ENCODE data around the gene BSPRY. TPM values are rescaled to one million over a fixed set of nuclear protein-coding genes. Genes with fewer than 3 reads are reported as not detected.

The BSPRY gene
- total and polyA plus RNA-seq, 2 experiments from 2014 or later = 4.8 to 6.6 TPM

DNA sequence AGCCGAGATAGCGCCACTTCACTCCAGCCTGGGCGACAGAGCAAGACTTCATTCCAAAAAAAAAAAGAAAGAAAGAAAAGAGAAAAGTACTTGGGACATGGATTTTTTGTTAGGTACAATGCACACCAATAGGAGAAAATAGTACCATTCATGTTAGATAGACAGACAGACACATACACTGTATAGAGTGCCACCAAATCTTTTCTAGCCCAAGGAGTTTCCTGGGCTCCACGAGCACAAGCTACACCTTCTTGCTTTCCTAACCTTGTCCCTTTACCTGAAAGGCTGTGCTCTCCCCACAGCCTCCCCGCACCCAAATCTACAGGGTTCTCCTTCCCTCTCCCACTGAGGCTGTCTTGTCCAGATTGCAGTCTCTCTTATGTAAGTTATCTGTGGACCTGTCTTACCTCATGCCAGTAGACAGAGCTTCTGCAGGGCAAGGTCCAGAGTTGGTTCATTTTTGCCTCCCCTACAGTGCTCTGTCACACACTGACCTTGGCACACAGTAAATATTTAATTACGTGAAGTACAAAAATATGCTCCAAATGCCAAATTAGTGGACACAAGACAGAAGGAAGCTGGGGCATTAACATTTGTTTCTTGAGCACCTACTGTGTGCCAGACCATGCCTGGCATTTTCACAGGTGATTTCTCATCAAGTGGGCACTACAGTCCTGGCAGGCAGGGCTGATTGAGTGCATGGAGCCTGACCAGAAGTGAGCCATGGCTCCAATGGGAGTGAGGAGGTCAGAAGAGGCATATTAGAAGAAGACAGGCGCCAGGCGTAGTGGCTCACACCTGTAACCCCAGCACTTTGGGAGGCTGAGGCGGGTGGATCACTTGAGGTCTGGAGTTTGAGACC is 45.9 kb downstream of the BSPRY start:
- Histone ChIP-seq H4K20me1 (replicated peaks; ENCODE audit: insufficient read depth) (0 out of 2 replicates have a peak, but pooled peaks cover 2% of the 10 kb centered on the region), H2AFZ (no peak overlapping the region), H3K4me3 (no peak overlapping the region), H3K4me2 (no peak overlapping the region), H3K27ac (ENCODE audit: low read depth) (no peak overlapping the region), H3F3A (replicated peaks; ENCODE audit: low read depth) (no peaks in the 10 kb centered on the region), H3K36me3 (ENCODE audit: insufficient read depth) (no peaks in the 10 kb centered on the region), H3K9me2 (ENCODE audit: insufficient read depth) (no peaks in the 10 kb centered on the region), H3K4me1 (ENCODE audit: insufficient read depth) (no peaks in the 10 kb centered on the region), H3K27me3 (ENCODE audit: insufficient read depth) (no peaks in the 10 kb centered on the region), H3K79me2 (replicated peaks; ENCODE audit: insufficient read depth) (no peaks in the 10 kb centered on the region)
- no peak for DNase-seq (ENCODE audit: low spot score)
- no peak for TF ChIP-seq CREB1 (CRISPR knock-in tag; IDR thresholded peaks at IDR 0.05; ENCODE audit: low read depth)
- no peak for TF ChIP-seq ZNF114 (CRISPR knock-in tag; IDR thresholded peaks at IDR 0.05)
- TF ChIP-seq EZH2 (IDR thresholded peaks at IDR 0.05; ENCODE audit: low read depth, unreplicated experiment) = no peak
- TF ChIP-seq, protein P1, sequence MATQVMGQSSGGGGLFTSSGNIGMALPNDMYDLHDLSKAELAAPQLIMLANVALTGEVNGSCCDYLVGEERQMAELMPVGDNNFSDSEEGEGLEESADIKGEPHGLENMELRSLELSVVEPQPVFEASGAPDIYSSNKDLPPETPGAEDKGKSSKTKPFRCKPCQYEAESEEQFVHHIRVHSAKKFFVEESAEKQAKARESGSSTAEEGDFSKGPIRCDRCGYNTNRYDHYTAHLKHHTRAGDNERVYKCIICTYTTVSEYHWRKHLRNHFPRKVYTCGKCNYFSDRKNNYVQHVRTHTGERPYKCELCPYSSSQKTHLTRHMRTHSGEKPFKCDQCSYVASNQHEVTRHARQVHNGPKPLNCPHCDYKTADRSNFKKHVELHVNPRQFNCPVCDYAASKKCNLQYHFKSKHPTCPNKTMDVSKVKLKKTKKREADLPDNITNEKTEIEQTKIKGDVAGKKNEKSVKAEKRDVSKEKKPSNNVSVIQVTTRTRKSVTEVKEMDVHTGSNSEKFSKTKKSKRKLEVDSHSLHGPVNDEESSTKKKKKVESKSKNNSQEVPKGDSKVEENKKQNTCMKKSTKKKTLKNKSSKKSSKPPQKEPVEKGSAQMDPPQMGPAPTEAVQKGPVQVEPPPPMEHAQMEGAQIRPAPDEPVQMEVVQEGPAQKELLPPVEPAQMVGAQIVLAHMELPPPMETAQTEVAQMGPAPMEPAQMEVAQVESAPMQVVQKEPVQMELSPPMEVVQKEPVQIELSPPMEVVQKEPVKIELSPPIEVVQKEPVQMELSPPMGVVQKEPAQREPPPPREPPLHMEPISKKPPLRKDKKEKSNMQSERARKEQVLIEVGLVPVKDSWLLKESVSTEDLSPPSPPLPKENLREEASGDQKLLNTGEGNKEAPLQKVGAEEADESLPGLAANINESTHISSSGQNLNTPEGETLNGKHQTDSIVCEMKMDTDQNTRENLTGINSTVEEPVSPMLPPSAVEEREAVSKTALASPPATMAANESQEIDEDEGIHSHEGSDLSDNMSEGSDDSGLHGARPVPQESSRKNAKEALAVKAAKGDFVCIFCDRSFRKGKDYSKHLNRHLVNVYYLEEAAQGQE (IDR thresholded peaks at IDR 0.05; ENCODE audit: unreplicated experiment) = no peak
- TF ChIP-seq EZH2phosphoT487 (IDR thresholded peaks at IDR 0.05; ENCODE audit: unreplicated experiment) = no peak
- TF ChIP-seq POLR2AphosphoS5 (IDR thresholded peaks at IDR 0.05; ENCODE audit: low read depth) = no peak
- TF ChIP-seq JUNB (IDR thresholded peaks at IDR 0.05; ENCODE audit: unreplicated experiment) = no peak
- TF ChIP-seq, protein P2, sequence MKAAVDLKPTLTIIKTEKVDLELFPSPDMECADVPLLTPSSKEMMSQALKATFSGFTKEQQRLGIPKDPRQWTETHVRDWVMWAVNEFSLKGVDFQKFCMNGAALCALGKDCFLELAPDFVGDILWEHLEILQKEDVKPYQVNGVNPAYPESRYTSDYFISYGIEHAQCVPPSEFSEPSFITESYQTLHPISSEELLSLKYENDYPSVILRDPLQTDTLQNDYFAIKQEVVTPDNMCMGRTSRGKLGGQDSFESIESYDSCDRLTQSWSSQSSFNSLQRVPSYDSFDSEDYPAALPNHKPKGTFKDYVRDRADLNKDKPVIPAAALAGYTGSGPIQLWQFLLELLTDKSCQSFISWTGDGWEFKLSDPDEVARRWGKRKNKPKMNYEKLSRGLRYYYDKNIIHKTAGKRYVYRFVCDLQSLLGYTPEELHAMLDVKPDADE (IDR thresholded peaks at IDR 0.05) = no peak
- TF ChIP-seq ZNF331 (CRISPR knock-in tag; IDR thresholded peaks at IDR 0.05; ENCODE audit: low read depth) = no peak
- TF ChIP-seq, protein P3, sequence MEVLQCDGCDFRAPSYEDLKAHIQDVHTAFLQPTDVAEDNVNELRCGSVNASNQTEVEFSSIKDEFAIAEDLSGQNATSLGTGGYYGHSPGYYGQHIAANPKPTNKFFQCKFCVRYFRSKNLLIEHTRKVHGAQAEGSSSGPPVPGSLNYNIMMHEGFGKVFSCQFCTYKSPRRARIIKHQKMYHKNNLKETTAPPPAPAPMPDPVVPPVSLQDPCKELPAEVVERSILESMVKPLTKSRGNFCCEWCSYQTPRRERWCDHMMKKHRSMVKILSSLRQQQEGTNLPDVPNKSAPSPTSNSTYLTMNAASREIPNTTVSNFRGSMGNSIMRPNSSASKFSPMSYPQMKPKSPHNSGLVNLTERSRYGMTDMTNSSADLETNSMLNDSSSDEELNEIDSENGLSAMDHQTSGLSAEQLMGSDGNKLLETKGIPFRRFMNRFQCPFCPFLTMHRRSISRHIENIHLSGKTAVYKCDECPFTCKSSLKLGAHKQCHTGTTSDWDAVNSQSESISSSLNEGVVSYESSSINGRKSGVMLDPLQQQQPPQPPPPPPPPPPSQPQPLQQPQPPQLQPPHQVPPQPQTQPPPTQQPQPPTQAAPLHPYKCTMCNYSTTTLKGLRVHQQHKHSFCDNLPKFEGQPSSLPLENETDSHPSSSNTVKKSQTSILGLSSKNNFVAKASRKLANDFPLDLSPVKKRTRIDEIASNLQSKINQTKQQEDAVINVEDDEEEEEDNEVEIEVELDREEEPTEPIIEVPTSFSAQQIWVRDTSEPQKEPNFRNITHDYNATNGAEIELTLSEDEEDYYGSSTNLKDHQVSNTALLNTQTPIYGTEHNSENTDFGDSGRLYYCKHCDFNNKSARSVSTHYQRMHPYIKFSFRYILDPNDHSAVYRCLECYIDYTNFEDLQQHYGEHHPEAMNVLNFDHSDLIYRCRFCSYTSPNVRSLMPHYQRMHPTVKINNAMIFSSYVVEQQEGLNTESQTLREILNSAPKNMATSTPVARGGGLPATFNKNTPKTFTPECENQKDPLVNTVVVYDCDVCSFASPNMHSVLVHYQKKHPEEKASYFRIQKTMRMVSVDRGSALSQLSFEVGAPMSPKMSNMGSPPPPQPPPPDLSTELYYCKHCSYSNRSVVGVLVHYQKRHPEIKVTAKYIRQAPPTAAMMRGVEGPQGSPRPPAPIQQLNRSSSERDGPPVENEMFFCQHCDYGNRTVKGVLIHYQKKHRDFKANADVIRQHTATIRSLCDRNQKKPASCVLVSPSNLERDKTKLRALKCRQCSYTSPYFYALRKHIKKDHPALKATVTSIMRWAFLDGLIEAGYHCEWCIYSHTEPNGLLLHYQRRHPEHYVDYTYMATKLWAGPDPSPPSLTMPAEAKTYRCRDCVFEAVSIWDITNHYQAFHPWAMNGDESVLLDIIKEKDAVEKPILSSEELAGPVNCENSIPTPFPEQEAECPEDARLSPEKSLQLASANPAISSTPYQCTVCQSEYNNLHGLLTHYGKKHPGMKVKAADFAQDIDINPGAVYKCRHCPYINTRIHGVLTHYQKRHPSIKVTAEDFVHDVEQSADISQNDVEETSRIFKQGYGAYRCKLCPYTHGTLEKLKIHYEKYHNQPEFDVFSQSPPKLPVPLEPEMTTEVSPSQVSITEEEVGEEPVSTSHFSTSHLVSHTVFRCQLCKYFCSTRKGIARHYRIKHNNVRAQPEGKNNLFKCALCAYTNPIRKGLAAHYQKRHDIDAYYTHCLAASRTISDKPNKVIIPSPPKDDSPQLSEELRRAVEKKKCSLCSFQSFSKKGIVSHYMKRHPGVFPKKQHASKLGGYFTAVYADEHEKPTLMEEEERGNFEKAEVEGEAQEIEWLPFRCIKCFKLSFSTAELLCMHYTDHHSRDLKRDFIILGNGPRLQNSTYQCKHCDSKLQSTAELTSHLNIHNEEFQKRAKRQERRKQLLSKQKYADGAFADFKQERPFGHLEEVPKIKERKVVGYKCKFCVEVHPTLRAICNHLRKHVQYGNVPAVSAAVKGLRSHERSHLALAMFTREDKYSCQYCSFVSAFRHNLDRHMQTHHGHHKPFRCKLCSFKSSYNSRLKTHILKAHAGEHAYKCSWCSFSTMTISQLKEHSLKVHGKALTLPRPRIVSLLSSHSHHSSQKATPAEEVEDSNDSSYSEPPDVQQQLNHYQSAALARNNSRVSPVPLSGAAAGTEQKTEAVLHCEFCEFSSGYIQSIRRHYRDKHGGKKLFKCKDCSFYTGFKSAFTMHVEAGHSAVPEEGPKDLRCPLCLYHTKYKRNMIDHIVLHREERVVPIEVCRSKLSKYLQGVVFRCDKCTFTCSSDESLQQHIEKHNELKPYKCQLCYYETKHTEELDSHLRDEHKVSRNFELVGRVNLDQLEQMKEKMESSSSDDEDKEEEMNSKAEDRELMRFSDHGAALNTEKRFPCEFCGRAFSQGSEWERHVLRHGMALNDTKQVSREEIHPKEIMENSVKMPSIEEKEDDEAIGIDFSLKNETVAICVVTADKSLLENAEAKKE (CRISPR knock-in tag; IDR thresholded peaks at IDR 0.05) = no peak
- TF ChIP-seq STAT1 (IDR thresholded peaks at IDR 0.05; ENCODE audit: unreplicated experiment) = no peak
- TF ChIP-seq, protein P4, sequence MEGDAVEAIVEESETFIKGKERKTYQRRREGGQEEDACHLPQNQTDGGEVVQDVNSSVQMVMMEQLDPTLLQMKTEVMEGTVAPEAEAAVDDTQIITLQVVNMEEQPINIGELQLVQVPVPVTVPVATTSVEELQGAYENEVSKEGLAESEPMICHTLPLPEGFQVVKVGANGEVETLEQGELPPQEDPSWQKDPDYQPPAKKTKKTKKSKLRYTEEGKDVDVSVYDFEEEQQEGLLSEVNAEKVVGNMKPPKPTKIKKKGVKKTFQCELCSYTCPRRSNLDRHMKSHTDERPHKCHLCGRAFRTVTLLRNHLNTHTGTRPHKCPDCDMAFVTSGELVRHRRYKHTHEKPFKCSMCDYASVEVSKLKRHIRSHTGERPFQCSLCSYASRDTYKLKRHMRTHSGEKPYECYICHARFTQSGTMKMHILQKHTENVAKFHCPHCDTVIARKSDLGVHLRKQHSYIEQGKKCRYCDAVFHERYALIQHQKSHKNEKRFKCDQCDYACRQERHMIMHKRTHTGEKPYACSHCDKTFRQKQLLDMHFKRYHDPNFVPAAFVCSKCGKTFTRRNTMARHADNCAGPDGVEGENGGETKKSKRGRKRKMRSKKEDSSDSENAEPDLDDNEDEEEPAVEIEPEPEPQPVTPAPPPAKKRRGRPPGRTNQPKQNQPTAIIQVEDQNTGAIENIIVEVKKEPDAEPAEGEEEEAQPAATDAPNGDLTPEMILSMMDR (conservative IDR thresholded peaks at IDR 0.05; ENCODE audit: low read depth in 2 of 2) = no peak
- no peak for TF ChIP-seq NANOG (IDR thresholded peaks at IDR 0.05; ENCODE audit: borderline replicate concordance)
- ATAC-seq = no peak
- no peaks in the 10 kb centered on the region for H3K9me3 Mint-ChIP-seq
- H3K36me3 Mint-ChIP-seq (ENCODE audit: low read depth) = peaks cover 3% of the 10 kb centered on the region; the same call in 2 of the 3 replicates
- no peak overlapping the region for H3K27ac Mint-ChIP-seq
- peaks cover 7% of the 10 kb centered on the region for H3K27me3 Mint-ChIP-seq (ENCODE audit: insufficient read depth, low read depth, poor library complexity)
- no peak overlapping the region for H3K4me3 Mint-ChIP-seq
- no peaks in the 10 kb centered on the region for H3K4me1 Mint-ChIP-seq
